Adrenal gland (tissue), 12 donors: ENCODE measurements around the gene TOR3A. TPM values are rescaled to one million over a fixed set of nuclear protein-coding genes. Genes with fewer than 3 reads are reported as not detected.

Source experiments
- DNase-seq, 7 donors: peaks; one replicate each; pipeline ENCODE4 v3.0.0-alpha.2; 2019 to 2020
- H3K27ac ChIP-seq, 5 donors: fragments of 200-600 bp; sonication (generic) in 4 of 5; 1 replicate in 3 of 5; 2 replicates in 2 of 5; pipeline versions ENCODE4 v1.5.1 to v1.8.0; 2016 to 2020; ENCODE audit warnings: mild to moderate bottlenecking in 1 of 5
- H3K27me3 ChIP-seq: fragments of 200-600 bp; 2 replicates; pipeline ENCODE4 v1.8.0; 2021
- H3K36me3 ChIP-seq, 2 donors: fragments of 200-600 bp; replicated peaks in 1 of 2; 1 replicate in 1 of 2; 2 replicates in 1 of 2; pipeline versions ENCODE4 v1.5.1 to v1.8.0; 2018 to 2022
- H3K4me1 ChIP-seq, 2 donors: fragments of 200-600 bp; replicated peaks in 1 of 2; 1 replicate in 1 of 2; 2 replicates in 1 of 2; pipeline versions ENCODE4 v1.5.1 to v1.8.0; 2018 to 2021
- H3K4me3 ChIP-seq, 4 donors: fragments of 200-600 bp; sonication (generic) in 3 of 4; one replicate each; pipeline ENCODE4 v1.5.1; 2016 to 2018
- H3K9me3 ChIP-seq, 3 donors: fragments of 200-600 bp; sonication (generic) in 1 of 3; replicated peaks in 1 of 3; 1 replicate in 2 of 3; 2 replicates in 1 of 3; pipeline versions ENCODE4 v1.5.1 to v1.8.0; 2016 to 2021
- POLR2A ChIP-seq, 2 donors: fragments of 450-650 bp; IDR thresholded peaks; one replicate each; pipeline ENCODE4 v1.6.1; 2017; ENCODE audit warnings: antibody characterized with exemption in 2 of 2, mild to moderate bottlenecking in 2 of 2, moderate library complexity in 1 of 2
- WGBS, 4 donors: extraction: QIAGEN DNeasy Blood & Tissue Kit in 2 of 4; methylation state at CpG; one replicate each; pipeline versions ENCODE4 v1.1.5 to v1.1.7; 2013 to 2017; 5-methylcytosine and 5-hydroxymethylcytosine counted together
- intact Hi-C, 2 donors: fragments of 100-400 bp; cut with DNase I; formaldehyde crosslinking; loops; one replicate each; pipeline versions ENCODE4 v1.14.1 to v1.15.0; 2022 to 2023
- polyA plus RNA-seq, 3 donors: library from polyadenylated mRNA; stranded (reverse); fragments of 200-250 nt in 2 of 3; fragments of 350-450 nt in 1 of 3; fragmentation: Illumina TruSeq in 1 of 3; extraction: RNeasy Lipid Tissue Mini Kit (QIAGEN cat#74804) in 1 of 3; gene quantifications; one replicate each; pipeline ENCODE4 v1.2.3, GENCODE V29; 2013 to 2014
- total RNA-seq, 9 donors: library from RNA; depleted of rRNA in 4 of 9; stranded (reverse); fragments of >200 nt in 4 of 9; fragments of 120-200 nt in 1 of 9; fragmentation: NEBNext Ultra II Directional in 1 of 9; extraction: Animal tissue kit (Norgen Biotek cat#: 25700) in 1 of 9; gene quantifications; one replicate each; pipeline versions ENCODE4 v1.1.0 to v1.2.4, GENCODE V29; 2013 to 2023
- TF ChIP-seq, protein P1 (sequence below), 6 experiments: fragments of 450-650 bp in 4 of 6; fragments of 200-600 bp in 2 of 6; sonication (generic) in 1 of 6; IDR thresholded peaks; 1 replicate in 5 of 6; 2 replicates in 1 of 6; pipeline versions ENCODE4 v1.5.1 to v1.8.0; 2016 to 2021; ENCODE audit warnings: antibody characterized with exemption in 6 of 6, mild to moderate bottlenecking in 2 of 6, moderate library complexity in 1 of 6
- donor health status: healthy with polysubstance abuse.
- donor health status: Bipolar disorder and iron deficiency.
- donor health status: DM: yes; HTN: yes; CAD: no.
- donor health status: DM: no; HTN: no; CAD: no.
- donor health status: DM: no; HTN: no; CAD: no.
- donor health status: DM: yes; HTN: yes; CAD: no.

TOR3A gene
- total and polyA plus RNA-seq, 12 donors = 6.8 to 53.5 (median 22.3) TPM

DNA sequence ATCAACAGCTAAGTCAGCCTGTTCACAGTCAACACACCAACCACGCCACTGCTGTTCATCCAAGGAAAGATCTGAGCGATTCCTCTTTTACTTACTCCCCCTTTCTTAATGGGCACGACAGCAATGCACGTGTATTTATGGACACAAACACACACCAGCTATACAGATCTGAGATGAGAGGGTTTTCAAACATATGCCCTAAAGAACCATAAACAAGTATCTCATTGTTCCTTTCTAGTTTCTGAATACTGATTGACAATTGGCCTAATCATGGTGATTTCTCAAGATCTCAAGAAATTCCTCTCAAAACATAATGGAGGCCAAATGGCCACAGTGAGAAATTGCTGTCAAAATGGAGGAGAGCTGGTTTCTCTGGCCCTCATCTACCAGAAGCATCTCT lies 18.0 kb downstream of the TOR3A start:
- Histone ChIP-seq H3K9me3 (no peaks in the 10 kb centered on the region), H3K4me3 (no peak overlapping the region), H3K4me1 (no peaks in the 10 kb centered on the region), H3K36me3 (peaks cover 0 to 32% of the 10 kb centered on the region in 2 donors), H3K27ac (no peak overlapping the region), H3K27me3 (no peaks in the 10 kb centered on the region)
- WGBS, 4 donors = 89 to 99% (median 92%) methylated on average over 4 of the region's 4 CpGs
- DNase-seq = peak in 1 of 7 donors; percentile 15
- TF ChIP-seq POLR2A (IDR thresholded peaks at IDR 0.05) = no peak
- TF ChIP-seq, protein P1, sequence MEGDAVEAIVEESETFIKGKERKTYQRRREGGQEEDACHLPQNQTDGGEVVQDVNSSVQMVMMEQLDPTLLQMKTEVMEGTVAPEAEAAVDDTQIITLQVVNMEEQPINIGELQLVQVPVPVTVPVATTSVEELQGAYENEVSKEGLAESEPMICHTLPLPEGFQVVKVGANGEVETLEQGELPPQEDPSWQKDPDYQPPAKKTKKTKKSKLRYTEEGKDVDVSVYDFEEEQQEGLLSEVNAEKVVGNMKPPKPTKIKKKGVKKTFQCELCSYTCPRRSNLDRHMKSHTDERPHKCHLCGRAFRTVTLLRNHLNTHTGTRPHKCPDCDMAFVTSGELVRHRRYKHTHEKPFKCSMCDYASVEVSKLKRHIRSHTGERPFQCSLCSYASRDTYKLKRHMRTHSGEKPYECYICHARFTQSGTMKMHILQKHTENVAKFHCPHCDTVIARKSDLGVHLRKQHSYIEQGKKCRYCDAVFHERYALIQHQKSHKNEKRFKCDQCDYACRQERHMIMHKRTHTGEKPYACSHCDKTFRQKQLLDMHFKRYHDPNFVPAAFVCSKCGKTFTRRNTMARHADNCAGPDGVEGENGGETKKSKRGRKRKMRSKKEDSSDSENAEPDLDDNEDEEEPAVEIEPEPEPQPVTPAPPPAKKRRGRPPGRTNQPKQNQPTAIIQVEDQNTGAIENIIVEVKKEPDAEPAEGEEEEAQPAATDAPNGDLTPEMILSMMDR (IDR thresholded peaks at IDR 0.05) = no peak
- intact Hi-C loops = no loop called here

DNA sequence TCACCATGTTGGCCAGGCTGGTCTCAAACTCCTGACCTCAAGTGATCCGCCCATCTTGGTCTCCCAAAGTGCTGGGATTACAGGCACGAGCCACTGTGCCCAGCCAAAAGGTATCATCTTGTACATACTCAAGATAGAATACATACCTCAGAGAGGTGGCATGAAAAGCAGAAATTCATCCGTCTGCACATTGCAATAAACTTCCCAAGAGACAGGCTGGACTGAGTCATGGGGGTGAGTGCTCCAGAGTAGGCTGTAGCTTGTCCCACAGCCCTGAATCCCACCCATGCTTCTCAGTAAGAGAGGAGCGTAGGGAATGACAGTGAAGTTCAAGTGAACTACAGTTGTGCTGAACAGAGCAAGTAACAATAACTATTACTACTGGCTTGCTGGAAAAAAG lies 19.7 kb downstream of the TOR3A start:
- Histone ChIP-seq H3K4me1 (no peaks in the 10 kb centered on the region), H3K4me3 (no peak overlapping the region), H3K27me3 (no peaks in the 10 kb centered on the region), H3K27ac (no peak overlapping the region), H3K9me3 (no peaks in the 10 kb centered on the region), H3K36me3 (peaks cover 0 to 16% of the 10 kb centered on the region in 2 donors)
- DNase-seq = peak in 1 of 7 donors; percentile 21
- intact Hi-C loops = no loop called here
- WGBS, 4 donors = 89 to 98% (median 96%) methylated on average over 4 of the region's 4 CpGs
- no peak for TF ChIP-seq POLR2A (IDR thresholded peaks at IDR 0.05)
- TF ChIP-seq, protein P1 (IDR thresholded peaks at IDR 0.05) = no peak

DNA sequence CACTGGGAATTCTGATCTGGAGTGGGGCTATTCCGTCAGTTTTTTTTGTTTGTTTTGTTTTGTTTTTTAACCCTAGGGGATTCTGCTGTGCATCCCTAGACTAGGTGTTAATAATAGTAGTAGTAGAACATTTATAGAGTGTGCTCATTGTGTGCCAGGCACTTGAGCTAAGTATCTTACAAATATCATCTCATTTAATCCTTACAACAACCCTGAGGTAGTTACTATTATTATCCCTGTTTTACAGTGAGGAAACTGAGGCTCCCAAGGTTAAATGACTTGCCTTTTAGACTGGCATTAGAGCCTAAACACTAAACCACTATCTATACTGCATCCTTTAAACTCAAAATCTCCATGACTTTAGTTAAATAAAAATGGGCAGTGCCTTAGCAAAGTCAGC lies 22.1 kb downstream of the TOR3A start:
- Histone ChIP-seq H3K27me3 (no peaks in the 10 kb centered on the region), H3K27ac (no peak overlapping the region), H3K4me1 (no peaks in the 10 kb centered on the region), H3K9me3 (no peaks in the 10 kb centered on the region), H3K36me3 (peaks cover 0 to 19% of the 10 kb centered on the region in 2 donors), H3K4me3 (no peak overlapping the region)
- DNase-seq = no peak
- intact Hi-C loops = no loop called here
- WGBS, 4 donors = 95 to 98% (median 96%) methylated on average over 1 of the region's 1 CpG
- TF ChIP-seq, protein P1 (IDR thresholded peaks at IDR 0.05) = no peak
- no peak for TF ChIP-seq POLR2A (IDR thresholded peaks at IDR 0.05)

DNA sequence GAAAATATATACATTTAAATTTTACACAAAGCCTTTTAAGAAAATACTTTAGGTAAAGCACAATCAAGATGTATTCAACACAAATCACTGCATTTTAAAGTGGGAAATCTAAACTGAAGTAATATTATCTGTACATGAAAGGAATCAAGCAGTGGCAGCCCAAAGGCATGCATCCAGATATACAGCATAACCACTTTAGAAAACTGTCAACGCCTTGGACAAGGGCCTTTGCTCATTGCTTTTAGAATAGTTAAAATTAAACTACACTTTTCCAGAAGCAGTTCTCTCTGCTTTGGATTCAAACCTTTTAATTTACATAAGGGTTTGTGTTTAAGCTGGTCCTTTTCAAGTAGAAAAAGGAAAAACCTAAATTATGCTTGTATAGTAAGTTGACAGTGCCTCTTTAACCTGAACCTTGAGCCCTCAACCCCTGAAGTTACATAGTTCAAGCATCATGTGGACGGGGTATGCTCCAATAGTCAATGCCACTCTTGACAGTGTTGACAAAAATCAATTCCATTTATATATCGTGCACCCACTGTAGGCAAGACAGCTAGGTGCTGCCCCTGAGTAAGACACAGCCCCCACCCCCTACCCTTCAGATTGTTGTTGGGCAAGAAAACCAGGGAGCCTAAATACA lies 22.9 kb downstream of the TOR3A start:
- Histone ChIP-seq H3K27me3 (no peaks in the 10 kb centered on the region), H3K4me1 (no peaks in the 10 kb centered on the region), H3K36me3 (peaks cover 0 to 26% of the 10 kb centered on the region in 2 donors), H3K9me3 (no peaks in the 10 kb centered on the region), H3K4me3 (no peak overlapping the region), H3K27ac (no peak overlapping the region)
- TF ChIP-seq POLR2A (IDR thresholded peaks at IDR 0.05) = no peak
- TF ChIP-seq, protein P1 (IDR thresholded peaks at IDR 0.05) = no peak
- intact Hi-C loops = no loop called here
- no peak for DNase-seq
- WGBS, 4 donors = 90 to 97% (median 95%) methylated on average over 3 of the region's 3 CpGs
